Measurements from ENCODE around the gene KLHL17.

Gene KLHL17

DNA sequence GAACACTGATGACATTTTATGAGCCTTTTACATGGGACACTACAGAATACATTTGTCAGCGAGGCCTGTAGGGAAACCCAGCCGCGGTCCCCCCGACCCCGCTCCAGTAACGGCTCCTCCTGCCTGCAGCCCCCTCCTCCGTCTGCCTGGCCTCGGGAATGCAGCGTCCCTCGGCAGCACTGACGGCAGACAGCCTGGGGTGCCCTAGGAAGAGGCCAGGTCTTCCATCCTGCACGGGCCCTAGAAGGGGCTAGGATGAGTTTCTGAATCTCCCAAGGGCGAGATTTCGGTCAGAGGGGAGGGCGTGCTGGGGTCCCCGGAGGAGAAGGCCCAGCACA lies 28.2 kb upstream of the KLHL17 start:
- in situ Hi-C loops (cut with MboI; ENCODE audit: low sequenced_read_pairs, unreplicated experiment), result no loop called here
- no peak for DNase-seq (ENCODE audit: low spot score)
- TF ChIP-seq, protein P1, sequence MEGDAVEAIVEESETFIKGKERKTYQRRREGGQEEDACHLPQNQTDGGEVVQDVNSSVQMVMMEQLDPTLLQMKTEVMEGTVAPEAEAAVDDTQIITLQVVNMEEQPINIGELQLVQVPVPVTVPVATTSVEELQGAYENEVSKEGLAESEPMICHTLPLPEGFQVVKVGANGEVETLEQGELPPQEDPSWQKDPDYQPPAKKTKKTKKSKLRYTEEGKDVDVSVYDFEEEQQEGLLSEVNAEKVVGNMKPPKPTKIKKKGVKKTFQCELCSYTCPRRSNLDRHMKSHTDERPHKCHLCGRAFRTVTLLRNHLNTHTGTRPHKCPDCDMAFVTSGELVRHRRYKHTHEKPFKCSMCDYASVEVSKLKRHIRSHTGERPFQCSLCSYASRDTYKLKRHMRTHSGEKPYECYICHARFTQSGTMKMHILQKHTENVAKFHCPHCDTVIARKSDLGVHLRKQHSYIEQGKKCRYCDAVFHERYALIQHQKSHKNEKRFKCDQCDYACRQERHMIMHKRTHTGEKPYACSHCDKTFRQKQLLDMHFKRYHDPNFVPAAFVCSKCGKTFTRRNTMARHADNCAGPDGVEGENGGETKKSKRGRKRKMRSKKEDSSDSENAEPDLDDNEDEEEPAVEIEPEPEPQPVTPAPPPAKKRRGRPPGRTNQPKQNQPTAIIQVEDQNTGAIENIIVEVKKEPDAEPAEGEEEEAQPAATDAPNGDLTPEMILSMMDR (IDR thresholded peaks at IDR 0.05; ENCODE audit: borderline replicate concordance, control extremely low read depth, extremely low read depth, insufficient read depth, missing control alignments), result no peak

DNA sequence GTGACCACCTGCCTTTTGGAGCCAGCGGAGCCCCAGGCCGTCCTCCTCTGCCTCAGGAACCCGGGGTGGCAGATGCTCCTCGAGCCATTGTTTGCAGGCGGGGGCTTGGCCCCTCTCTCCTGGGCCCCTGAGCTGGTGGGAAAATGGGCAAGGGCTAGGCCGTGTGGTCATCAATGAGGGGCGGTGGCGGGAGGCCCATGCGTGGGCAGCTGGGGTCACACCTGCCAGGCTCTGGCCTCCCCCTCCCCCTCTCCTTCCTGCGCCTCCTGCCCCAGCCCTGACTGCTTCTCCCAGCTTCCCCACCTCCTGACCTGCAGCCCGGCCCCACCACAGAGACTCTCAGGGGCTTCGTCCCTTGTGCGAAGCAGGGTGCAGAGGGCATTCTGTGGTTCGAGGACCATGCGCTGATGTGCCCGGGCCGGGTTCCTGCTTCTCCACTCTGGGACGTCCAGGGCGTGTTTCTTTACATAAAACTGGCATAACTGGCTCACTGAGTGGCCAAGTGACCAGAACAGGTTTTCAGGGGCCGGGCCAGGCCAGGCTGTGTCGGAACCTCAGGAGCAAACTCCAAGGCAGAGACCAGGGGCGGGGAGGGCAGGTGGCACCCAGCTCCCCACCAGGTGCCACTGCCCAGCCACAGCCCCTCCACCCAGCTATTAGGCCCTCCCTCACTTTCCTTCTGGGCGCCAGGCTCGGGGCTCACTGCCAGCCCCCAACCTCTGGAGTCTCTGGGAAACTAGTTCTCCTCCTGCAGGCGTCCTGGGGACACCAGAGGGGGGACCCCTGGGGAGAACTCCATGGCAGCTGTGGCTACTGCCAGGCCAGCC lies 27.4 kb upstream of the KLHL17 start:
- DNase-seq (ENCODE audit: low spot score), result no peak
- TF ChIP-seq, protein P1 (IDR thresholded peaks at IDR 0.05; ENCODE audit: borderline replicate concordance, control extremely low read depth, extremely low read depth, insufficient read depth, missing control alignments), result no peak
- in situ Hi-C loops (cut with MboI; ENCODE audit: low sequenced_read_pairs, unreplicated experiment), result no loop called here

DNA sequence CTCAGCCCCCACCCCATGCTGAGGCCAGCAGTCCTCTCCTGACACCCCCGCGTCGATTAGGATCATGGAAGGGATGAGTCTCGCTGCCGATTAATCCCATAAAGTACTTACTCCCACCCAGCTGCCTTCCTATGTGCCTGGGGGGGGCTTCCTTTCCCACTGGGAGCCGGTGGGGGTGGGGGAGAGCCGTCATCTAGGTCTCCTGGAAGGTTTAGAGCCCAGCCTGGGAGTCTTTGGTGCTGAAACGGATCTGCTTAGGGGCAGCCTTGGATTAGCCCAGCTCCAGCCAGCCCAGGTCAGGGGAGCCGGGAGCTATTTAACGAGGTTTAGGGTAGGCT lies 26.8 kb upstream of the KLHL17 start:
- TF ChIP-seq, protein P1 (IDR thresholded peaks at IDR 0.05; ENCODE audit: borderline replicate concordance, control extremely low read depth, extremely low read depth, insufficient read depth, missing control alignments), result no peak
- DNase-seq (ENCODE audit: low spot score), result no peak
- in situ Hi-C loops (cut with MboI; ENCODE audit: low sequenced_read_pairs, unreplicated experiment), result no loop called here

DNA sequence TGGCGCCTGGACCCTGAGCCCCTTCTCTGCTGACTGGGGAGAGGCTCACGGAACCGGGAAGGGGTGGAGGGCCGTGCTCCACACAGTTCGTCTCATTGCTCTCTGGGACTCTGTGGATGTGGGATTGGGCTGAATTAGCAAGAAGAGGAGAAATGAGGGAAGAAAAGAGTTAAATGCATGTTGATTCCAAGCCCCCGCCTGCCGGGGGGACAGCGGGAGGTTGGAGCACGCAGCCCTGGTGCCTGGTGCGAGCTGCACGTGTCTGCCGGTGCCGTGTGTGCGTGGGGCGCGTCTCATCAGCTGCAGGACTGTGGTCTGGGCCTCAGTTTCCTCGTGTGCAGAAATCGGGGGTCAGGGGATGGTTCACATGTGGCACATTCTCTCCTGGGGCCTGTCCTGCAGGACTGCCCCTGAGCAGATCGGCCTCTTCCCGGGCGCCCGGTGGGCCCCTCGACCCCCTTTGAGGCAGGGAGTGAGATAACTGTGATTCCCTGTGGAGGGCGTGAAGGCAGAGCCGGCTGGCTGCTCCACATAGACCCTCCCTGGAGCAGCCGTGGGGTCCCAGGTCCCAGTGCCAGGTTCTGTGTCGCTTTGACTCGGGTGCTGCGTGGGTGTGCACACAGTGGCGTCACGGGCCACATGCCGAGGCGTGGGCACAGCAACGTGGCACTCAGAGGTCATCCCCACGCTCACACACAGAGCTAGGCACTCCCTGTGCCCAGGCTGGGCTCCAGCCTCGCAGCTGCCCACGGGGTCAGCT lies 25.2 kb upstream of the KLHL17 start:
- TF ChIP-seq, protein P1 (IDR thresholded peaks at IDR 0.05; ENCODE audit: borderline replicate concordance, control extremely low read depth, extremely low read depth, insufficient read depth, missing control alignments), result no peak
- in situ Hi-C loops (cut with MboI; ENCODE audit: low sequenced_read_pairs, unreplicated experiment), result no loop called here
- no peak for DNase-seq (ENCODE audit: low spot score)

DNA sequence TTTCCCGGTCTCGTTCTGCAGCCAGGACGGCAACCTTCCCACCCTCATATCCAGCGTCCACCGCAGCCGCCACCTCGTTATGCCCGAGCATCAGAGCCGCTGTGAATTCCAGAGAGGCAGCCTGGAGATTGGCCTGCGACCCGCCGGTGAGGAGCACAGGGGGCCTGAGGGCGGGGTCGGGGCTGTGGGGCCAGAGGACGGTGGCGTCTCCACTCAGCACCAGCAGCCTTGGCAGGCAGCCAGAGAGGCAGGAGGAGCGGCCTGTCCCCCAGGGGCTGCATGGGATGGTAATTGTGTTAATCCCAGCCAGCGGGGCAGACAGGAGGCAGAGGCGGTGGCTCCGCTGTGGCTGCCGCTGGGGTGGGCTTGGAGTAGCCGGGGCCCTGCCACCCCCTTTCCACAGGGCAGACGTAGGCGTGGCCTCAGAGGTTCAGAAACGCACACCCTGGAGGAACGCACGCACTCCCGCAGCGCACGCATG lies 24.6 kb upstream of the KLHL17 start:
- in situ Hi-C loops (cut with MboI; ENCODE audit: low sequenced_read_pairs, unreplicated experiment), result no loop called here
- TF ChIP-seq, protein P1 (IDR thresholded peaks at IDR 0.05; ENCODE audit: borderline replicate concordance, control extremely low read depth, extremely low read depth, insufficient read depth, missing control alignments), result no peak
- no peak for DNase-seq (ENCODE audit: low spot score)

DNA sequence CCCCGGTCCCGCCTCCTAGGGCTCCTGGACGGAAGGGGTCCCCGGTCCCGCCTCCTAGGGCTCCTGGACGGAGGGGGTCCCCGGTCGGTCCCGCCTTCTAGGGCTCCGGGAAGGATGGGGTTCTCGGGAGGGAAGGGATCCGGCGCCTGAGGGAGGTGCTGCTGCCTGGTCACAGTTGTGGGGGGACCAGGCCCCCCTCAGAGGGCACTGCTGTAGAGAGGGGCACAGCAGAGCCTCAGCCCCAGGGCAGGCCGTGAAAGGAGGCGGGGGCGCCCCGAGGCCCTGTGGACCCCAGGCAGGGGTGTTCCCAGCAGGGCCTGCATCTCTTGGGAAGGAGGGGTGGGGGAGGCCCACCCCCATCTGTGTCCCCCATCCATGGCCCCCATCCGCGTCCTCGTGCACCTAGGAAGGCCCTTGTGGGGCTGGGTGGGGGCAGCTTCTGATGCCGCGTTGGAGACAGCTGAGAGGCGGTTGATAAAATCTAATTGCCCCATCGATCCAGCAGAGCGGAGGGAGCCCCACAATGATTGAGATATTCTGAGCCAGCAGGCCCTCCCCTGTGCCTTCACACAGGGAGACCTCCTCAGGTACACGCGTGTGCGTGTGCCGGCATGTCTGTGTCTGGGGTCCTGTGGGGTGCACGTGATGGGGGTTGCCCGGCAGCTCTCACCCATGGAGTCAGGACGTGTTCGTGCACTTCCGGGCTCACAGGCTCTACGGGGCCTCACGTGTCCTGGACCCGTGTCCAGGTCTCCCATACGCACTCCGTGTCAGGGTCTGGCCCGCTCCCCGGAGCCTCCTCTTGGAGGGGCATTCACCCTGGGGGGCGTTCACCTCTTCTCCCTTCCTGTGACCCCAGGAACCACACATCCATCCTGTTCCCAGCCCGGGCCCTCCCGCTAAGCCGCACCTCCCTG lies 23.8 kb upstream of the KLHL17 start:
- no peak for DNase-seq (ENCODE audit: low spot score)
- TF ChIP-seq, protein P1 (IDR thresholded peaks at IDR 0.05; ENCODE audit: borderline replicate concordance, control extremely low read depth, extremely low read depth, insufficient read depth, missing control alignments), result no peak
- in situ Hi-C loops (cut with MboI; ENCODE audit: low sequenced_read_pairs, unreplicated experiment), result no loop called here
